ENCODE measurements around the gene TAP1.

TAP1 gene

DNA sequence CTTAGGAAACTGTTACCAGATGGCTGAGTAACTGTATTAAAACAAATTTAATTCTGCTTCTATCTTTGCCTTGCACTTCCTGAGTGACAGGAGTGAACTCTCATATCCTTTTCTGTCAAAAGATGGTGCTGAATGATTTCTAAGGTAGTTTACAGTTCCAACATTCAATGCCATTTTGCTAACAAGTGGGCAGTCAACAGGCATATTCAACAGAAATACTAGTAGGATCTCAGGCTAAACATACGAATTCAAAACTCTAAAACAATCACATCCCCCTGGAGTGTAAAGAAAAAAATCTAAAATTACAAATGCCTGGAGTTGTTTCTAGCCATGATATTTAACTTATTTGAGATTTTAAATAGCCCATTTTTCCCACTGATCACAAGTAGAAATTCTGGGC is 7.2 kb upstream of the TAP1 start:
- no peak for DNase-seq (ENCODE audit: low read depth in 2 of 2)

- no peak for DNase-seq (ENCODE audit: low read depth in 2 of 2)
Measured at GRCh38 chr6:32858194-32858593, 4.7 kb upstream of the TAP1 start.

- no peak for DNase-seq (ENCODE audit: low read depth in 2 of 2)
Measured at GRCh38 chr6:32857156-32857891, 3.8 kb upstream of the TAP1 start.

DNA sequence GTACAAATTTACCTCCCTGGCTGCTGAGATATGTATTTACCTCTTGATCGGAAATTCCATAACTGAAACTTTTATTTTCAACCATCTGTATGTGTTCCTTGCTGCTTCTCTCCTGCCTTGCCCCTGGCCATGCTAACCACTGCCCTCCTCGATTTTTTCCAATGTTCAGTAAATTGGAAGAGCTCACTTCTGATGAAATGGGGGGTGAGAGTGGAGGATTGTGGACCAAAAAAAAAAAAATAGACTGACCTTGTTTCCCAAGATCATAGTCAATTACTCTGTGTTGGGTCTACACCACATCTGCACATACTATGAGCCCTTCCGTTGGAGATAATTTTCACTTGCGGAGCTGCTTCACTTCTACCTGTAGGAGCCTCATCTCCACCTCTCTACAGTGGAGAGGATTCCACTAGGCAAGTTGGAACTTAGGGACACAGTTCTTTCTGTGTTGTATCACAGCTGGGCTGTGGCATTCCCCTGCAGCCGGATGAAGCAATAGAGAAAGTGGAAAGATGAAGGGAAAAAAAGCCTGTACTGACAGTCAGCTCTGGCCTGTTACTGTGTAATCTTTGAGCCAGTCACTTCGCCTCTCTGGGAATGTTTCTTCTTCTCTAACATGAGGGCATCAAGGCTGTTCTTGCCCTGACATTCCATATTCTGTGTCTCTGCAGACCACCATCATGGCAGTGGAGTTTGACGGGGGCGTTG is 2.1 kb upstream of the TAP1 start:
- DNase-seq (ENCODE audit: low read depth in 2 of 2): no peak

- DNase-seq (ENCODE audit: low read depth in 2 of 2): peak; percentile 30 to 64
Measured at GRCh38 chr6:32854376-32855178, 1.1 kb upstream of the TAP1 start.

- DNase-seq (ENCODE audit: low read depth in 2 of 2): peak in 1 of 2 donors; percentile 30
Measured at GRCh38 chr6:32852844-32853540, 512 bp downstream of the TAP1 start.

GRCh38 chr6:32852018-32852843 is 1.3 kb downstream of the TAP1 start:
- DNase-seq (ENCODE audit: low read depth in 2 of 2): no peak

DNA sequence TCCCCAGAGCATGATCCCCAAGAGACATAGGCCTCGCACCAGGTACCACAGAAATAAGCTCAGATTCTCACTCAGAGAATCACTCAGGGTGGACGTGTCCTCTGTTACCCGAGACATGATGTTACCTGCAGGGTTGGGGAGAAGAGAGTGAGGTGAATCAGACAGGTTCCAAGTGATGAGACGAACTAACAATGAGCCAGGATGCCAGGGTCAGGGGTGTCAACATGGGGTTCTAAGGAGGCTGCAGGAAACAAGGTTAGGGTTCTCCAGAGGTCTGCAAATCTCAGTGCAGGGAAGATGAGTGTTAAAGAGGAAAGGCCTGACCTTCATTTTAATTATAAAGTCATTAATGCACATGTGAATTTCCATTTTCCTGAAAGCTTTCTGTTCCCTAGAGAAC is 2.5 kb downstream of the TAP1 start:
- DNase-seq (ENCODE audit: low read depth in 2 of 2): no peak

- no peak for DNase-seq (ENCODE audit: low read depth in 2 of 2)
Measured at GRCh38 chr6:32849126-32849525, 4.4 kb downstream of the TAP1 start.

DNA sequence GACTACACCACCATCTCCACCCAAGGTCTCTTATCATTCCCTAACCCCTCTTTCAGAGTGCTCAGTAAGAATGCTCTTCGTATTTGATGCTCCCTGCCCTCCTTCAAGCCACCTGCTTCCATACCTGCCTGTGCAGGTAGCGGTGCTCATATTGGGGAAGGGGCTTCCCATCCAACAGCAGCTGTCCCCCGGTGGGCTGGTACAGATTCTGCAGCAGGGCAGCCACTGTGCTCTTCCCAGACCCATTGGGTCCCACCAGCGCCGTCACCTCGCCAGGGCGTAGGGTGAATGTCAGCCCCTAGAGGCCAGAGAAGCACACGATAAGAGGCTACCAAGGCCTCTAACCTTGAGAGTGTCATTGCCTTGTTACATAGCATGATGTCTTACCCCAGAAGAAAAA is 5.7 kb downstream of the TAP1 start:
- no peak for DNase-seq (ENCODE audit: low read depth in 2 of 2)

GRCh38 chr6:32847004-32847403 is 6.5 kb downstream of the TAP1 start:
- no peak for DNase-seq (ENCODE audit: low read depth in 2 of 2)

- DNase-seq (ENCODE audit: low read depth in 2 of 2): no peak
Measured at GRCh38 chr6:32845384-32845884, 8.1 kb downstream of the TAP1 start.

DNA sequence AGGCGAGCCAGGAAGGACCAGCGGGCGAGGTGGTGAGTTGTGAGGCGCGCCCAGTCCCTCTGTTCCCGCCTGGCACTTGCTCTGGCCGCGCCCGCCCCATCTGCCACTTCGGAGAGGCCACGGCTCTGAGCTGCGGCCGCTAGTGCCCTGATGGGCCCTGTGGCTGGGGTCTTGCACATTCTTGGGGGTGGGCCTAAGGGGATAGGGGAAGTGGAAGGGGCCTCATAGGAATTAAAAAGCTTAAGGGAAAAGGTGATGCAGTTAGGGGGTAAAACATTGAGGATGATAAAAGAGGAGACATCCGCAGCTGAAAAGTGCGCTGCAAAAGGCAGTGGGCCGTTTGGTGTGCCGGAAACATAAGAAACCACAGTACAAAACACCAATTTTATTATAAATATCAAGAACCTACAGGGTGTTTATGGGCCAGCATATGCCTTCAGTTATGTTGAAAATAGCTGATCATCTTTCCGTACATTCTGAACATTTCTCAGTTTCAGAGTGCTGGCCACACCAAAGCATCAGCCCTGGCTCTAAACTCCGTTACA is 8.6 kb downstream of the TAP1 start:
- DNase-seq (ENCODE audit: low read depth in 2 of 2): no peak

- peak; percentile 98 to 99 for DNase-seq (ENCODE audit: low read depth in 2 of 2)
Measured at GRCh38 chr6:32843979-32844838, 9.3 kb downstream of the TAP1 start, which contains the start of gene PSMB8. Gene PSMB8 (minus strand): TSS chr6:32844047. CDS start chr6:32843996, 51 bp downstream.

DNA sequence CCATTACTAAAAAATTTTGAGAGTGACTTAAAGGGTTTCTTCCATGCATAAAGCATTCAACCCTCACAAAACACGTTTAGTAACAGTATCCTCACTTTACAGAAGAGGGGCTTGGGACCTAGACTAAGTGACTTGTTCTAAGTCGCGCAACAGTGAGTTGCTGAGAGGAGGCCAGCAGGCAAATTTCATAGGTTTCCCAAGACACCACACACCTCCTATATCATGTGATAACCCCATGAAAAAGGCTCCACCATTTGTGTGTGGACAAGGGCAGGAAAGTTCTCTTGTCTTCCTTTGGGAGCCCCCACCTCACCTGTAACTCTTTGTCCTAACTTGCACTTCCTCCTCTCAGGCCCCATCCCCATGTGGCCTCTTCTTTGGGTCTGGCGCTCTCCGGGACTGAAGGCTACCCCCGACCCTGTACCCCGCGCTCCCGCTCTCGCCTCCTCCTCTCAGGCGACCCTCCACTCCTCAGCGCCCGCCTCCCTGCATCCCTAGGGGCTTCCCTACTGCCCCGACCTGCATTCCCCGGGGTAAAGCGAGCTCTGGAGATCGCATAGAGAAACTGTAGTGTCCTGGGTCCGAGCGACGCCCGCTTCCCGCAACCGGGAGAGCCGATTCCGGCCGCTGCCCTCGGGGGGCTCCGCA is 10.0 kb downstream of the TAP1 start:
- DNase-seq (ENCODE audit: low read depth in 2 of 2): no peak

GRCh38 chr6:32842690-32843089 is 10.8 kb downstream of the TAP1 start:
- DNase-seq (ENCODE audit: low read depth in 2 of 2): no peak

DNA sequence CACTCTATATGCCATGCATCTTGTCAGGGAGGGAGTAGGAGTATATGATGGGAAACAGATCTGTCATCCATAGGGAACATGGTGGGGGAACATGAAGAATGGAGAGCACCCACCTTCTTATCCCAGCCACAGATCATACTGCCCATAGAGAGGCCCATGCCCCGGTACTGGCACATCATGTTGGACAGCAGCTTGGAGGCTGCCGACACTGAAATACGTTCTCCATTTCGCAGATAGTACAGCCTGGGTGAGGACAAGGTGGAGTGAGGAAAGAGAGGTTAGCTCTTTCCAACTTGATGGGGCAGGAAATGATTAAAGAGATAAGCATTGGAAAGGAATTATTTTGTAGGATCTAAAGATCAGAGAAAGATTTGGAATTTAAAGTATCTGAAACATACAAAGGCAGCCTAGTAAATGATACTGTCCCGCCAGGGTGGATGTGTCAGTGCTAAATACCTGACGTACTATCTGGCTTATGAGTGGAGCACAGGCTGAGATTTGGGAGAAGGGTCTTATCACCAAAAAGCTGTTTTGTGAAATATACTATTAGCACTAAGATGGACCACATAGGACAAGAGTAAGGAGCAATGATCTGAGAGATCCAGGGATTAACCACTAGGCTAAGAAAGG is 11.4 kb downstream of the TAP1 start:
- DNase-seq (ENCODE audit: low read depth in 2 of 2): no peak

DNA sequence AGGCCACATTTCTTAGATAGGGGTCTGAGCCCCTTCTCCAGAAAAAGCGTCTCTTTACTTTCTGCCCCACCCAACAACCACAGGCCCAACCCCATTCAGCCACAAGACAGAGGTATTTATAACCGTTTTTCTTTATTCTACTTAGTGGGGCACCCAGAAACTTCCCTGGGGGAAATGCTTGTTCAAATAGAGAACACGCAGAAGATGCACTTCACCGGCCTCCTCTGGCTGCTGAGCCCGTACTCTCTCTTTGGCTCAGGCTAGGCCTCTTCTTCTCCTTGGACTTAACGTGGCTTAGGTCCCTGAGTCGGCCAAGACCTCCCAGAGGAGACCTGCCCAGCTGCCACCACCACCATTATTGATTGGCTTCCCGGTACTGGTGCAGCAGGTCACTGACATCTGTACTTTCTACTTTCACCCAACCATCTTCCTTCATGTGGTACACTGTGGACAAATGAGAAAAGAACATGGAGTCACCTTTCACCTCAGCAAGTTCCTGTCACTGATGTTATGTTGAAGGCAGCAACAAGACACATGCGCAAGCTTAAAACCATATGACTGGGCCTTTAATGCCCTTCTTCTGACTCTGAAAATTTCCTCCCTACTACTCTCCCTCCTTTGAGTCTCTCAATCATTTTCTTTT is 12.8 kb downstream of the TAP1 start:
- DNase-seq (ENCODE audit: low read depth in 2 of 2): no peak
